Ascending aorta (tissue), 2 donors: ENCODE results near the gene HDDC2. TPM values are rescaled to one million over a fixed set of nuclear protein-coding genes. Genes with fewer than 3 reads are reported as not detected.

Experiments
- DNase-seq, 2 donors: peaks; one replicate each; pipeline ENCODE4 v3.0.0-alpha.2; 2019; ENCODE audit warnings: low spot score in 2 of 2
- H3K27ac ChIP-seq, 2 donors: fragments of 200-600 bp; sonication (generic); one replicate each; pipeline ENCODE4 v1.5.1; 2016 to 2017; ENCODE audit warnings: mild to moderate bottlenecking in 1 of 2
- H3K27me3 ChIP-seq: fragments of 200-600 bp; sonication (generic); one replicate; pipeline ENCODE4 v1.5.1; 2017
- H3K36me3 ChIP-seq, 2 donors: fragments of 200-600 bp; sonication (generic); one replicate each; pipeline ENCODE4 v1.5.1; 2016
- H3K4me1 ChIP-seq, 2 donors: fragments of 200-600 bp; sonication (generic); one replicate each; pipeline ENCODE4 v1.5.1; 2016 to 2017; ENCODE audit warnings: mild to moderate bottlenecking in 1 of 2
- H3K4me3 ChIP-seq, 2 donors: fragments of 200-600 bp; sonication (generic); one replicate each; pipeline ENCODE4 v1.5.1; 2016 to 2017; ENCODE audit warnings: mild to moderate bottlenecking in 1 of 2
- H3K9me3 ChIP-seq, 2 donors: fragments of 200-600 bp; sonication (generic); one replicate each; pipeline ENCODE4 v1.5.1; 2016
- CTCF ChIP-seq, 3 experiments: fragments of 200-600 bp in 2 of 3; fragments of 450-650 bp in 1 of 3; sonication (generic) in 2 of 3; IDR thresholded peaks; one replicate each; pipeline ENCODE4 v1.5.1; 2016 to 2019; ENCODE audit warnings: antibody characterized with exemption in 3 of 3, mild to moderate bottlenecking in 1 of 3, moderate library complexity in 1 of 3
- intact Hi-C: fragments of 100-400 bp; cut with DNase I; formaldehyde crosslinking; loops from one replicate; pipeline ENCODE4 v1.15.1; 2023
- total RNA-seq: library from RNA; depleted of rRNA; stranded (reverse); fragments of >200 nt; gene quantifications from one replicate; pipeline ENCODE4 v1.1.0, GENCODE V29; 2016

Gene HDDC2
- total RNA-seq, 1 donor from 2014 or later = 2.4 TPM

- H3K4me1 ChIP-seq = peaks cover 0 to 2% of the 10 kb centered on the region in 2 donors
- no peak for TF ChIP-seq CTCF (IDR thresholded peaks at IDR 0.05)
- H3K4me3 ChIP-seq = no peak overlapping the region
- intact Hi-C loops = no loop called here
- no peak for DNase-seq
- no peak overlapping the region for H3K27ac ChIP-seq
- no peaks in the 10 kb centered on the region for H3K9me3 ChIP-seq
- peaks cover 11 to 25% of the 10 kb centered on the region in 2 donors for H3K36me3 ChIP-seq
- no peaks in the 10 kb centered on the region for H3K27me3 ChIP-seq
These were observed 32.3 kb downstream of the HDDC2 start for GRCh38 chr6:125269328-125269985.

- no peaks in the 10 kb centered on the region for H3K27me3 ChIP-seq
- no peak for TF ChIP-seq CTCF (IDR thresholded peaks at IDR 0.05)
- no peak overlapping the region for H3K4me3 ChIP-seq
- no peaks in the 10 kb centered on the region for H3K4me1 ChIP-seq
- no peak overlapping the region for H3K27ac ChIP-seq
- H3K9me3 ChIP-seq = no peaks in the 10 kb centered on the region
- peaks cover 9 to 20% of the 10 kb centered on the region in 2 donors for H3K36me3 ChIP-seq
- DNase-seq = no peak
- intact Hi-C loops = no loop called here
These were observed 33.0 kb downstream of the HDDC2 start for GRCh38 chr6:125268765-125269164.

- Histone ChIP-seq H3K4me1 (peaks cover 0 to 2% of the 10 kb centered on the region in 2 donors), H3K27ac (no peak overlapping the region), H3K36me3 (peaks cover 4 to 16% of the 10 kb centered on the region in 2 donors), H3K9me3 (no peaks in the 10 kb centered on the region), H3K4me3 (no peak overlapping the region), H3K27me3 (no peaks in the 10 kb centered on the region)
- TF ChIP-seq CTCF (IDR thresholded peaks at IDR 0.05) = no peak
- no peak for DNase-seq
- intact Hi-C loops = no loop called here
These were observed 33.8 kb downstream of the HDDC2 start for GRCh38 chr6:125267806-125268523.

- Histone ChIP-seq H3K36me3 (no peaks in the 10 kb centered on the region), H3K4me1 (peaks cover 0 to 13% of the 10 kb centered on the region in 2 donors), H3K27ac (peak overlapping the region in 1 of 2 donors; percentile 37), H3K4me3 (no peak overlapping the region), H3K27me3 (no peaks in the 10 kb centered on the region), H3K9me3 (no peaks in the 10 kb centered on the region)
- TF ChIP-seq CTCF (IDR thresholded peaks at IDR 0.05) = no peak
- no peak for DNase-seq
- intact Hi-C loops = loop anchor here (5.0 kb wide), 3 partner anchors 42 to 112 kb away; partner anchors contain the start of gene TPD52L1
These were observed 37.3 kb downstream of the HDDC2 start for GRCh38 chr6:125264476-125264875.

GRCh38 chr6:125262016-125263013, 39.5 kb downstream of the HDDC2 start:
- DNase-seq = peak in 1 of 2 donors; percentile 86
- no peak for TF ChIP-seq CTCF (IDR thresholded peaks at IDR 0.05)
- Histone ChIP-seq H3K9me3 (no peaks in the 10 kb centered on the region), H3K4me3 (peak overlapping the region in 1 of 2 donors; percentile 16), H3K36me3 (no peaks in the 10 kb centered on the region), H3K4me1 (peaks cover 0 to 13% of the 10 kb centered on the region in 2 donors), H3K27me3 (no peaks in the 10 kb centered on the region), H3K27ac (peak overlapping the region; percentile 66 to 71)
- intact Hi-C loops = loop anchor here (1.0 to 5.0 kb wide), 4 partner anchors 39 to 110 kb away; partner anchors contain the start of genes HDDC2 and TPD52L1
